ENCODE data around the gene RGSL1.

RGSL1 gene

DNA sequence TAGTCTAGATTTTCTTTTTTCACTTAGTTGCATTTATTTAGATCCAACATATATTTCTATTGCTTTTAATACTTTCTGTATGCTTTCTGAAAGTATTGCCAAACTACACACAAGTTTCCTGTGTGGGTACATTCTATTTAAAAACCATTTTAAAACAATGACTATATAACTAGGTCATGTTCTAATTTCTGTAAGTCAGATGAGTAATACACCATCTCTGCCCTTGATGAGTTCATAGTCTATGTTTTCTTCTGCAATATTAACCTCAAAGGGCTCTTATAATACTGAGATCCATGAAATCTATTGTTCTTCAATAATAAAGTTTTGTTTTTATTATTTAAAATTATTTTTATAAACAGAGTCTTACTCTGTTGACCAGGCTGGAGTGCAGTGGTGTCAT, 70.8 kb downstream of the RGSL1 start:
- no peak for ATAC-seq
- TF ChIP-seq RARB (CRISPR knock-in tag; IDR thresholded peaks at IDR 0.05) (no peak), PPARA (CRISPR knock-in tag; IDR thresholded peaks at IDR 0.05; ENCODE audit: borderline replicate concordance) (no peak), ZNF8 (CRISPR knock-in tag; IDR thresholded peaks at IDR 0.05) (no peak), PATZ1 (CRISPR knock-in tag; IDR thresholded peaks at IDR 0.05; ENCODE audit: borderline replicate concordance) (no peak), TCF4 (CRISPR knock-in tag; IDR thresholded peaks at IDR 0.05; ENCODE audit: borderline replicate concordance) (no peak), SNAI2 (CRISPR knock-in tag; IDR thresholded peaks at IDR 0.05) (no peak), CSDC2 (CRISPR knock-in tag; IDR thresholded peaks at IDR 0.05) (no peak), ZC3H10 (CRISPR knock-in tag; IDR thresholded peaks at IDR 0.05) (no peak), BACH2 (CRISPR knock-in tag; IDR thresholded peaks at IDR 0.05; ENCODE audit: borderline replicate concordance) (no peak), ZNF565 (CRISPR knock-in tag; conservative IDR thresholded peaks at IDR 0.05; ENCODE audit: low read depth) (no peak), ZFP3 (CRISPR knock-in tag; IDR thresholded peaks at IDR 0.05) (no peak), POU6F1 (CRISPR knock-in tag; IDR thresholded peaks at IDR 0.05; ENCODE audit: borderline replicate concordance, low read depth) (no peak), GLIS3 (CRISPR knock-in tag; IDR thresholded peaks at IDR 0.05) (no peak), ISL1 (CRISPR knock-in tag; IDR thresholded peaks at IDR 0.05) (no peak), ZFP30 (CRISPR knock-in tag; IDR thresholded peaks at IDR 0.05) (no peak)
- TF ChIP-seq, protein P1, sequence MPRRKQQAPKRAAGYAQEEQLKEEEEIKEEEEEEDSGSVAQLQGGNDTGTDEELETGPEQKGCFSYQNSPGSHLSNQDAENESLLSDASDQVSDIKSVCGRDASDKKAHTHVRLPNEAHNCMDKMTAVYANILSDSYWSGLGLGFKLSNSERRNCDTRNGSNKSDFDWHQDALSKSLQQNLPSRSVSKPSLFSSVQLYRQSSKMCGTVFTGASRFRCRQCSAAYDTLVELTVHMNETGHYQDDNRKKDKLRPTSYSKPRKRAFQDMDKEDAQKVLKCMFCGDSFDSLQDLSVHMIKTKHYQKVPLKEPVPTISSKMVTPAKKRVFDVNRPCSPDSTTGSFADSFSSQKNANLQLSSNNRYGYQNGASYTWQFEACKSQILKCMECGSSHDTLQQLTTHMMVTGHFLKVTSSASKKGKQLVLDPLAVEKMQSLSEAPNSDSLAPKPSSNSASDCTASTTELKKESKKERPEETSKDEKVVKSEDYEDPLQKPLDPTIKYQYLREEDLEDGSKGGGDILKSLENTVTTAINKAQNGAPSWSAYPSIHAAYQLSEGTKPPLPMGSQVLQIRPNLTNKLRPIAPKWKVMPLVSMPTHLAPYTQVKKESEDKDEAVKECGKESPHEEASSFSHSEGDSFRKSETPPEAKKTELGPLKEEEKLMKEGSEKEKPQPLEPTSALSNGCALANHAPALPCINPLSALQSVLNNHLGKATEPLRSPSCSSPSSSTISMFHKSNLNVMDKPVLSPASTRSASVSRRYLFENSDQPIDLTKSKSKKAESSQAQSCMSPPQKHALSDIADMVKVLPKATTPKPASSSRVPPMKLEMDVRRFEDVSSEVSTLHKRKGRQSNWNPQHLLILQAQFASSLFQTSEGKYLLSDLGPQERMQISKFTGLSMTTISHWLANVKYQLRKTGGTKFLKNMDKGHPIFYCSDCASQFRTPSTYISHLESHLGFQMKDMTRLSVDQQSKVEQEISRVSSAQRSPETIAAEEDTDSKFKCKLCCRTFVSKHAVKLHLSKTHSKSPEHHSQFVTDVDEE (CRISPR knock-in tag; IDR thresholded peaks at IDR 0.05) = no peak
- TF ChIP-seq, protein P2, sequence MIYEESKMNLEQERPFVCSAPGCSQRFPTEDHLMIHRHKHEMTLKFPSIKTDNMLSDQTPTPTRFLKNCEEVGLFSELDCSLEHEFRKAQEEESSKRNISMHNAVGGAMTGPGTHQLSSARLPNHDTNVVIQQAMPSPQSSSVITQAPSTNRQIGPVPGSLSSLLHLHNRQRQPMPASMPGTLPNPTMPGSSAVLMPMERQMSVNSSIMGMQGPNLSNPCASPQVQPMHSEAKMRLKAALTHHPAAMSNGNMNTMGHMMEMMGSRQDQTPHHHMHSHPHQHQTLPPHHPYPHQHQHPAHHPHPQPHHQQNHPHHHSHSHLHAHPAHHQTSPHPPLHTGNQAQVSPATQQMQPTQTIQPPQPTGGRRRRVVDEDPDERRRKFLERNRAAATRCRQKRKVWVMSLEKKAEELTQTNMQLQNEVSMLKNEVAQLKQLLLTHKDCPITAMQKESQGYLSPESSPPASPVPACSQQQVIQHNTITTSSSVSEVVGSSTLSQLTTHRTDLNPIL (CRISPR knock-in tag; IDR thresholded peaks at IDR 0.05; ENCODE audit: low read depth) = no peak

- no peak for ATAC-seq
- TF ChIP-seq, protein P1 (CRISPR knock-in tag; IDR thresholded peaks at IDR 0.05) = no peak
- TF ChIP-seq CSRNP3 (CRISPR knock-in tag; IDR thresholded peaks at IDR 0.05) (no peak), ISL1 (CRISPR knock-in tag; IDR thresholded peaks at IDR 0.05) (no peak), ZFP30 (CRISPR knock-in tag; IDR thresholded peaks at IDR 0.05) (no peak), ZNF565 (CRISPR knock-in tag; conservative IDR thresholded peaks at IDR 0.05; ENCODE audit: low read depth) (no peak), RARB (CRISPR knock-in tag; IDR thresholded peaks at IDR 0.05) (no peak), PPARA (CRISPR knock-in tag; IDR thresholded peaks at IDR 0.05; ENCODE audit: borderline replicate concordance) (no peak), OSR1 (CRISPR knock-in tag; IDR thresholded peaks at IDR 0.05) (no peak), ZFP3 (CRISPR knock-in tag; IDR thresholded peaks at IDR 0.05) (no peak), ARNTL (CRISPR knock-in tag; IDR thresholded peaks at IDR 0.05; ENCODE audit: borderline replicate concordance, low read depth) (no peak), PATZ1 (CRISPR knock-in tag; IDR thresholded peaks at IDR 0.05; ENCODE audit: borderline replicate concordance) (no peak), GLIS3 (CRISPR knock-in tag; IDR thresholded peaks at IDR 0.05) (no peak), ZC3H10 (CRISPR knock-in tag; IDR thresholded peaks at IDR 0.05) (no peak)
- TF ChIP-seq, protein P2 (CRISPR knock-in tag; IDR thresholded peaks at IDR 0.05; ENCODE audit: low read depth) = no peak
Observed at GRCh38 chr1:182525342-182525741, 75.4 kb downstream of the RGSL1 start.

Data from SK-N-SH treated with all-trans-retinoic acid at 6 μM for 48 hours (cell line).